HL-60 (cell line): Measurements from ENCODE around the gene ALDH1A2.

Source experiments
- DNase-seq, 2 experiments: peaks; one replicate each; pipeline ENCODE4 v3.0.0-alpha.2; 2010 to 2020; ENCODE audit warnings: low read depth in 1 of 2, low spot score in 1 of 2
- H3K27ac ChIP-seq: fragments of 250-450 bp; sonication (Bioruptor Pico); replicated peaks from 2 replicates; pipeline ENCODE4 v1.5.1; 2020; ENCODE audit warnings: mild to moderate bottlenecking, moderate library complexity
- H3K27me3 ChIP-seq: fragments of 250-450 bp; sonication (Bioruptor Pico); 2 replicates; pipeline ENCODE4 v1.5.1; 2021; ENCODE audit warnings: mild to moderate bottlenecking, moderate library complexity; ENCODE audit not compliant: insufficient read depth, poor library complexity, severe bottlenecking
- H3K4me3 ChIP-seq: replicated peaks from 2 replicates; pipeline ENCODE4 v1.5.1; 2011; ENCODE audit warnings: mild to moderate bottlenecking, control low read depth, low read length; ENCODE audit not compliant: insufficient read depth
- GABPA ChIP-seq: IDR thresholded peaks from 2 replicates; pipeline ENCODE4 v1.6.1; 2012; ENCODE audit warnings: low read depth
- POLR2AphosphoS5 ChIP-seq: IDR thresholded peaks from 2 replicates; pipeline ENCODE4 v1.6.1; 2012; ENCODE audit warnings: low read depth
- SPI1 ChIP-seq: IDR thresholded peaks from 2 replicates; pipeline ENCODE4 v1.6.1; 2012; ENCODE audit warnings: low read depth, mild to moderate bottlenecking, borderline replicate concordance
- TF ChIP-seq, protein P1 (sequence below): IDR thresholded peaks from 2 replicates; pipeline ENCODE4 v1.6.1; 2012; ENCODE audit warnings: low read depth; ENCODE audit not compliant: insufficient replicate concordance
- TF ChIP-seq, protein P2 (sequence below): IDR thresholded peaks from one replicate; pipeline ENCODE4 v1.5.1; 2011; ENCODE audit warnings: low read length, control low read depth, inconsistent platforms; ENCODE audit not compliant: insufficient read depth

The ALDH1A2 gene

GRCh38 chr15:57946491-57947048 is 118.9 kb downstream of the ALDH1A2 start:
- H3K27ac ChIP-seq: no peak overlapping the region
- no peak for TF ChIP-seq GABPA
- TF ChIP-seq, protein P1, sequence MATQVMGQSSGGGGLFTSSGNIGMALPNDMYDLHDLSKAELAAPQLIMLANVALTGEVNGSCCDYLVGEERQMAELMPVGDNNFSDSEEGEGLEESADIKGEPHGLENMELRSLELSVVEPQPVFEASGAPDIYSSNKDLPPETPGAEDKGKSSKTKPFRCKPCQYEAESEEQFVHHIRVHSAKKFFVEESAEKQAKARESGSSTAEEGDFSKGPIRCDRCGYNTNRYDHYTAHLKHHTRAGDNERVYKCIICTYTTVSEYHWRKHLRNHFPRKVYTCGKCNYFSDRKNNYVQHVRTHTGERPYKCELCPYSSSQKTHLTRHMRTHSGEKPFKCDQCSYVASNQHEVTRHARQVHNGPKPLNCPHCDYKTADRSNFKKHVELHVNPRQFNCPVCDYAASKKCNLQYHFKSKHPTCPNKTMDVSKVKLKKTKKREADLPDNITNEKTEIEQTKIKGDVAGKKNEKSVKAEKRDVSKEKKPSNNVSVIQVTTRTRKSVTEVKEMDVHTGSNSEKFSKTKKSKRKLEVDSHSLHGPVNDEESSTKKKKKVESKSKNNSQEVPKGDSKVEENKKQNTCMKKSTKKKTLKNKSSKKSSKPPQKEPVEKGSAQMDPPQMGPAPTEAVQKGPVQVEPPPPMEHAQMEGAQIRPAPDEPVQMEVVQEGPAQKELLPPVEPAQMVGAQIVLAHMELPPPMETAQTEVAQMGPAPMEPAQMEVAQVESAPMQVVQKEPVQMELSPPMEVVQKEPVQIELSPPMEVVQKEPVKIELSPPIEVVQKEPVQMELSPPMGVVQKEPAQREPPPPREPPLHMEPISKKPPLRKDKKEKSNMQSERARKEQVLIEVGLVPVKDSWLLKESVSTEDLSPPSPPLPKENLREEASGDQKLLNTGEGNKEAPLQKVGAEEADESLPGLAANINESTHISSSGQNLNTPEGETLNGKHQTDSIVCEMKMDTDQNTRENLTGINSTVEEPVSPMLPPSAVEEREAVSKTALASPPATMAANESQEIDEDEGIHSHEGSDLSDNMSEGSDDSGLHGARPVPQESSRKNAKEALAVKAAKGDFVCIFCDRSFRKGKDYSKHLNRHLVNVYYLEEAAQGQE: no peak
- TF ChIP-seq POLR2AphosphoS5: no peak
- DNase-seq: no peak
- no peak overlapping the region for H3K4me3 ChIP-seq
- H3K27me3 ChIP-seq: peaks cover 2% of the 10 kb centered on the region

GRCh38 chr15:57945616-57946015 is 119.9 kb downstream of the ALDH1A2 start:
- peaks cover 2% of the 10 kb centered on the region for H3K27me3 ChIP-seq
- H3K27ac ChIP-seq: no peak overlapping the region
- no peak for DNase-seq
- TF ChIP-seq SPI1 (no peak), GABPA (no peak), POLR2AphosphoS5 (no peak)
- TF ChIP-seq, protein P2, sequence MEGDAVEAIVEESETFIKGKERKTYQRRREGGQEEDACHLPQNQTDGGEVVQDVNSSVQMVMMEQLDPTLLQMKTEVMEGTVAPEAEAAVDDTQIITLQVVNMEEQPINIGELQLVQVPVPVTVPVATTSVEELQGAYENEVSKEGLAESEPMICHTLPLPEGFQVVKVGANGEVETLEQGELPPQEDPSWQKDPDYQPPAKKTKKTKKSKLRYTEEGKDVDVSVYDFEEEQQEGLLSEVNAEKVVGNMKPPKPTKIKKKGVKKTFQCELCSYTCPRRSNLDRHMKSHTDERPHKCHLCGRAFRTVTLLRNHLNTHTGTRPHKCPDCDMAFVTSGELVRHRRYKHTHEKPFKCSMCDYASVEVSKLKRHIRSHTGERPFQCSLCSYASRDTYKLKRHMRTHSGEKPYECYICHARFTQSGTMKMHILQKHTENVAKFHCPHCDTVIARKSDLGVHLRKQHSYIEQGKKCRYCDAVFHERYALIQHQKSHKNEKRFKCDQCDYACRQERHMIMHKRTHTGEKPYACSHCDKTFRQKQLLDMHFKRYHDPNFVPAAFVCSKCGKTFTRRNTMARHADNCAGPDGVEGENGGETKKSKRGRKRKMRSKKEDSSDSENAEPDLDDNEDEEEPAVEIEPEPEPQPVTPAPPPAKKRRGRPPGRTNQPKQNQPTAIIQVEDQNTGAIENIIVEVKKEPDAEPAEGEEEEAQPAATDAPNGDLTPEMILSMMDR: no peak
- TF ChIP-seq, protein P1: no peak
- no peak overlapping the region for H3K4me3 ChIP-seq

DNA sequence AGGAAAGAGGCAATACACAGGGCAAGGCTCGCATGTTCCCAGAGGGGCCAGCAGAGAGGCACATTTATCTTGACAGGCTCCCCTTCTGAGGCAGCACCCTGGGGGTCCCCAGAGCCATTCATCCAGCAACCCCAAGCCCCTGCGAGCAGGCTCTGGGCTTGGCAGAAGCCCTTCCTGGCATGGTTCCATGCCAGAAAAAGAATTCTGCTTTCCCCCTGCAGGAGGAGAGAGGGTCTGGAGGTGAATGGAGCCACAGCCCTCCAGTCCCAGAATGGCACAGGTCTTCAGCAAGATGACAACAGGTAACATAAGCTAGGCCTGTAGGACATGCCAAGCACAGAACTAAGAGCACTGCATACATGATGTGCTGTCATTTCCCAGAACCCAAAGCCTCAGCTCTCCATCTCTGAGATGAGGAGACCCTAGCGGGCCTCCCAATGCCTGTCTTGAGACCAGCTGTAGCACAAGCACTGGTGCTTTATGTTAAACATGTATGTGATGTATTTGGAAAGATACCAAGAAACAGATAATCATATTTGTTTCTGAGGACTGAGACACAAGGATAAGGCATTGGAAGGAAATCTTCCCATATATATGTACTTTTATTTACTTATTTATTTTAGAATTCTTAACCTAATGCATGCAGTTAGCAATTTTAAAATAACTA is 121.6 kb downstream of the ALDH1A2 start:
- H3K27ac ChIP-seq: no peak overlapping the region
- DNase-seq: no peak
- TF ChIP-seq POLR2AphosphoS5 (no peak), SPI1 (no peak), GABPA (no peak)
- TF ChIP-seq, protein P2: no peak
- TF ChIP-seq, protein P1: no peak

More for the DNA sequence above, 121.6 kb downstream of the ALDH1A2 start:
- H3K4me3 ChIP-seq: no peak overlapping the region
- H3K27me3 ChIP-seq: peaks cover 3% of the 10 kb centered on the region
